ENCODE results near the gene IGFALS. TPM values are rescaled to one million over a fixed set of nuclear protein-coding genes. Genes with fewer than 3 reads are reported as not detected.

The IGFALS gene
- total RNA-seq, 4 donors from 2014 or later: 0.47 to 1.1 (median 0.67) TPM; not detected in 1

DNA sequence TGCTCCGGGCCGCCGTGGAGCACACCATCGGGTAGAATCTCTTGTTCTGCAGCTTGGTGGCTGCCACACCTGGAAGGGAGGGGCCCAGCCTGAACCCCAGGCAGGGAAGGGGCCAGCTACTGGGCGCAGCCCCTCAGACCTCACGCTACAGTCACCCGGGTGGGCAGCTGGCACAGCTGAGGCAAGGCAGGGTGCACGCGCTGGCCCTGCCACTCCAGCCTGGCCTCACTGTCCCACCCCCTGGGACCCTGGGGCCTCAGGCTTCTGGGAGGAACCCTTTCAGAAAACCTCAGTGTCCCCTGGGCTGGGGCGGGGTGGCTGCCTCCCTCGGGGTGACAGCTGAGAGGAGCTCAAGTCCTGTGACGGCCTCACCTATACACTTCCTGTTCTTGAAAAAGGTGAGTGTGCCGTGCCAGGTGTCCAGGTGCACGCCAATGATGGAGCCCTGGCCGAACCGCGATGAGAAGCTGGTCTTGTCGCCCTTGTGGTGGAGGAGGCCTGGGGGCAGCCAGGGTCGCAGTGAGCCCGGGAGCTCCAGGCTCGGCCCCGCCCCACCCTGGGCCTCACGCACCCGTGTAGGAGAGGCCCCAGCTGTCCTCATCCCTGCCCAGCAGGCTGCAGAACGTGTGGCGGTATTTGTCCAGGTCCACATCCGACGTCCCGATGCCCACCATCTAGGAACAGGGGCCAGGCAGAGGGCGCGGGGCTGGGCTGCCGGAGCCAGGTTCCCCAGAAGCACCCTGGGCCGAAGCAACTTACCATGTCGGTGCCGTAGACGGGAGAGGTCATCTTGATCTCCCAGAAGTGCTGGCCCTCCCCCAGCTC lies 15.9 kb downstream of the IGFALS start:
- Histone ChIP-seq H3K4me1 (peaks cover 3 to 60% (median 29%) of the 10 kb centered on the region in 3 donors), H3K36me3 (peaks cover 0 to 64% of the 10 kb centered on the region in 2 donors), H3K4me3 (no peak overlapping the region), H3K27ac (no peak overlapping the region), H3K27me3 (no peaks in the 10 kb centered on the region), H3K9me3 (no peaks in the 10 kb centered on the region)
- no peak for ATAC-seq
- no CpG with 5 or more reads among the region's 36 CpGs for WGBS, 2 donors (ENCODE audit: low coverage in 1 of 2)
- TF ChIP-seq, protein P1, sequence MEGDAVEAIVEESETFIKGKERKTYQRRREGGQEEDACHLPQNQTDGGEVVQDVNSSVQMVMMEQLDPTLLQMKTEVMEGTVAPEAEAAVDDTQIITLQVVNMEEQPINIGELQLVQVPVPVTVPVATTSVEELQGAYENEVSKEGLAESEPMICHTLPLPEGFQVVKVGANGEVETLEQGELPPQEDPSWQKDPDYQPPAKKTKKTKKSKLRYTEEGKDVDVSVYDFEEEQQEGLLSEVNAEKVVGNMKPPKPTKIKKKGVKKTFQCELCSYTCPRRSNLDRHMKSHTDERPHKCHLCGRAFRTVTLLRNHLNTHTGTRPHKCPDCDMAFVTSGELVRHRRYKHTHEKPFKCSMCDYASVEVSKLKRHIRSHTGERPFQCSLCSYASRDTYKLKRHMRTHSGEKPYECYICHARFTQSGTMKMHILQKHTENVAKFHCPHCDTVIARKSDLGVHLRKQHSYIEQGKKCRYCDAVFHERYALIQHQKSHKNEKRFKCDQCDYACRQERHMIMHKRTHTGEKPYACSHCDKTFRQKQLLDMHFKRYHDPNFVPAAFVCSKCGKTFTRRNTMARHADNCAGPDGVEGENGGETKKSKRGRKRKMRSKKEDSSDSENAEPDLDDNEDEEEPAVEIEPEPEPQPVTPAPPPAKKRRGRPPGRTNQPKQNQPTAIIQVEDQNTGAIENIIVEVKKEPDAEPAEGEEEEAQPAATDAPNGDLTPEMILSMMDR (IDR thresholded peaks at IDR 0.05): no peak
- TF ChIP-seq POLR2AphosphoS5 (IDR thresholded peaks at IDR 0.05) (no peak), EP300 (IDR thresholded peaks at IDR 0.05) (no peak), POLR2A (IDR thresholded peaks at IDR 0.05) (no peak)

DNA sequence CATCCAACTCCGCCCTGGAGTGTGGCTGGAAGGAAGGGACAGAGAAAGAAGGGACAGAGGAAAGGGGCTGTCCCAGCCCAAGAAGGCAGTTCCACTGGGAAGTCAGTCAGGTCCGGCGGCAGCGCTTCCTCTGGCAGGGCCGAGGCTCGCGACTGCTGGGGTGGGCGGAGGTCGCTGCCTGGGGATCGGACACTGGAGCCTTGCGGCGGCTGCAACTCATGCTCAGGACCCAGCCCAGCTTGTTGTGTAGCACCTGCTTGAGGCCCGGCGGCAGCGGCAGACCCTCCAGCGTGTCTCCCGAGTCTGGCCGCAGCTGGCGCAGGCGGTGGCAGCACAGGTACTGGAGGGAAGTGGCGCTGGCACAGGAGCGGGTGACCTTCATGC lies 16.5 kb downstream of the IGFALS start:
- H3K9me3 ChIP-seq: no peaks in the 10 kb centered on the region
- ATAC-seq: no peak
- H3K27ac ChIP-seq: no peak overlapping the region
- TF ChIP-seq EP300 (IDR thresholded peaks at IDR 0.05) (no peak), POLR2AphosphoS5 (IDR thresholded peaks at IDR 0.05) (no peak), POLR2A (IDR thresholded peaks at IDR 0.05) (no peak)
- TF ChIP-seq, protein P1 (IDR thresholded peaks at IDR 0.05): no peak
- peaks cover 3 to 66% (median 29%) of the 10 kb centered on the region in 3 donors for H3K4me1 ChIP-seq
- no peaks in the 10 kb centered on the region for H3K27me3 ChIP-seq
- H3K36me3 ChIP-seq: peaks cover 0 to 64% of the 10 kb centered on the region in 2 donors
- no peak overlapping the region for H3K4me3 ChIP-seq
- 80% methylated on average over 2 of the region's 22 CpGs; no CpG with 5 or more reads in 1 of the 2 donors for WGBS, 2 donors (ENCODE audit: low coverage in 1 of 2)

DNA sequence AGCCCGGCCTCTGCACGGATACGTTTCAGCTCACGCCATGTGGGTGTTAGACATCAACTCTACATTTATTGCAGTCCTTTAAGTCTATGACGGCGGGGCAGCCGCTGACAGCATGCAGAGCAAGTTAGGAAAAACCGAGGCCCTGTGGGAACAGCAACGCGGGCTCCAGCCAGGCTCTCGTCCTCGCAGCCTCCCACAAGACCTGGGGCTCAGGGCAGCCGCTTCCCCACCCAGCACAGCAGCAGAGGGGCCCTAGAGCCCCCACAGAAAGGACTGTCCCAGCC lies 16.9 kb downstream of the IGFALS start:
- Histone ChIP-seq H3K4me3 (no peak overlapping the region), H3K27me3 (no peaks in the 10 kb centered on the region), H3K27ac (no peak overlapping the region), H3K9me3 (no peaks in the 10 kb centered on the region), H3K36me3 (peaks cover 0 to 64% of the 10 kb centered on the region in 2 donors), H3K4me1 (peaks cover 3 to 67% (median 28%) of the 10 kb centered on the region in 3 donors)
- 30% methylated on average over 2 of the region's 13 CpGs; no CpG with 5 or more reads in 1 of the 2 donors for WGBS, 2 donors (ENCODE audit: low coverage in 1 of 2)
- ATAC-seq: no peak
- TF ChIP-seq, protein P1 (IDR thresholded peaks at IDR 0.05): no peak
- TF ChIP-seq EP300 (IDR thresholded peaks at IDR 0.05) (no peak), POLR2A (IDR thresholded peaks at IDR 0.05) (no peak), POLR2AphosphoS5 (IDR thresholded peaks at IDR 0.05) (no peak)

DNA sequence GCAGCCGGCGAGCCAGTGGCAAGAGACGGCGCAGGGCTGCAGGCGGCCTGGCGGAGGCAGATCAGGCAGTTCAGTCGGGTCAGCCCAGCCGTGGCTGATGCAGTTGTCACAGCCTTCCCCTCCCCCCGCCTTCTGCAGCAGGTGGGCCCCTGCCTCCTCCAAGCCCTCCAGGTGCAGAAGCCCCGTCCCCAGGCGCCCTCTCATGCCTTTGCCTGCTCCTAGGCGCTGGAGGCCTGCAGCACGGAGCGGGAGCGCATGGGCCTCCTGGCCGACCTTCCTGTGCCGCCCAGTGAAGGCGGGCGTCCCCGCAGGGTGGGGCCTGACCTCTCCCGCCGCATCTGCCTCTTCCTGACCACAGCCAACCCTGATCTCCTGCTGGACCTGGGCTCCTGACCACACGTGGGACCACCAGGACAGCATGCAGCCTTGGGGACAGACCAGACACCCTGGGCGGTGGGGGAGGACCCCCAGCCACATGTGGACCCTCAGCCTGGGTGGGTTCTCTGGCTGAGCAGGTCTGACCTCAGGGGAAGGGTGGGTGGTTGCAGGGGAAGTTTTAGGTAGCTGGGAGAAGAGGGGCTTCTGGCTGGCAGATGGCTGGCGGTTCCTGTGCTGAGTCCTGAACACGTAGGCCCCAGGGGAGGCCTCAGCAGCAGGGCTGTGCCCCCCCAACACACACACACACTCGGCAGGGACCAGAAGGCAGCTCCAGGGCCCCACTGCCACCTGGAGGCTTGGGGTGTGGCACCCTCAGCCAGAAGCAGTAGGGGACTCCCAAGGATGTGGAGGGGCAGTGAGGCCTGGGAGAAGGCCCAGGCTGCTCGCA lies 17.4 kb downstream of the IGFALS start:
- Histone ChIP-seq H3K4me3 (no peak overlapping the region), H3K27me3 (no peaks in the 10 kb centered on the region), H3K4me1 (peaks cover 0 to 64% (median 22%) of the 10 kb centered on the region in 3 donors), H3K36me3 (peaks cover 0 to 64% of the 10 kb centered on the region in 2 donors), H3K9me3 (no peaks in the 10 kb centered on the region), H3K27ac (no peak overlapping the region)
- no CpG with 5 or more reads among the region's 28 CpGs for WGBS, 2 donors (ENCODE audit: low coverage in 1 of 2)
- ATAC-seq: no peak
- TF ChIP-seq EP300 (IDR thresholded peaks at IDR 0.05): no peak
- TF ChIP-seq, protein P1 (IDR thresholded peaks at IDR 0.05): no peak
- TF ChIP-seq POLR2A (IDR thresholded peaks at IDR 0.05): no peak
- TF ChIP-seq POLR2AphosphoS5 (IDR thresholded peaks at IDR 0.05): no peak

Measured in gastroesophageal sphincter (tissue), 4 donors.